GM19238 (cell line): ENCODE measurements around the gene BICC1.

Experiments used
- DNase-seq: peaks from one replicate; pipeline ENCODE4 v3.0.0; 2011; ENCODE audit warnings: low spot score; ENCODE audit not compliant: insufficient read length

The BICC1 gene

DNA sequence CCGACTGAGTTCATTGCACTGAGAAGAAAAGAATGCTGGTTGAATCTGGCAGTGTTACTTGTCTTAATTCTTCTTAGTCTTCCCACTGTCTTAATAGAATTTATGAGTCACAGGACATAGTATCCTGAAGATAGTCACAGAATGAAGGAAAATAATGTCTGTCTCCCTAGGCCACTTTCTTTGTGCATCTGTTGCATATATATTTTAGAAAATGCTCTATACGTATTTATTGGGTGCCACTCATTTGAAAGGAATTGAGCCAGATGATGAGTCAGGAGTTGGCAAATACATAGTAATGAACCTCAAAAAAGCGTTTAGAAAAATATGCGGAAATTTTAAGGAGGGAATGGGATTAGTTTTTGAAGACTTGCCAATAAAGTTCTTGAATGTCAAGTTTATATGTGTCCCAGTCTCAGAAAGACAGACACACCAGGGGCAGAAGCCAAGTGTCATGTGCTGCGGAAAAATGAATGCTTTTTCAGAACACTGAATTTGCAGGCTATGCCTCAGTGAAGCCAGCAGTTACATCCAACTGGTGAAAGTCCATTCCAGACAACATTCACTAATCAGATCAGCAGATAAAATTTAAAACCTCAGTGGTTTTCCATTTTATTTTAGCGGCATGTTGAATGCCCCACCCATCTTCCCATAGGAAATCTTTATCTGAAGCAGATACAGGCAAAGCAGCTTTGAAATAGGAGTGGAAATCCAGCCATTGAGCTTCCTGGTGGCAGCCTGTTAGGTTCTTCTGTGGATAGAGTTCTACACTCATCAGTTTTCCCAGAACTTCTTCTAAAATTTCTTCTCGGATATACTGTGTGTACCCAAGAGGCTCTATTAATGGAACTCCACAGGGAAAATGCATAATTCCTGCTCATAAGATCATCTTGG lies 308.4 kb downstream of the BICC1 start:
- DNase-seq: no peak

DNA sequence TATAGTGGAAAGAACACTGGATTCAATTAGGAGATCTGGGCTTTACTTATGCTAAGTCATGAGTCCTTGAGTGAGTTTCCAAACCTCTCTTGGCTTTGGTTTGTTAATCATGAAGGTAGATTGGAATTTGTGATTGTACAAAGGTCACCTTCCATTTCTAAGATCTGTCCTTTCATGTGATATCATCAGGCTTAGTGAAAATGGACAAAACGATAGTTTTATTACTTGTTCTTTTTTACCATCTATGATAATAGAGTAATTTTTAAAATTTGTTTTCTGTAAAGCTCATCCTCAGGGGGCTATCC lies 309.0 kb downstream of the BICC1 start:
- no peak for DNase-seq

DNA sequence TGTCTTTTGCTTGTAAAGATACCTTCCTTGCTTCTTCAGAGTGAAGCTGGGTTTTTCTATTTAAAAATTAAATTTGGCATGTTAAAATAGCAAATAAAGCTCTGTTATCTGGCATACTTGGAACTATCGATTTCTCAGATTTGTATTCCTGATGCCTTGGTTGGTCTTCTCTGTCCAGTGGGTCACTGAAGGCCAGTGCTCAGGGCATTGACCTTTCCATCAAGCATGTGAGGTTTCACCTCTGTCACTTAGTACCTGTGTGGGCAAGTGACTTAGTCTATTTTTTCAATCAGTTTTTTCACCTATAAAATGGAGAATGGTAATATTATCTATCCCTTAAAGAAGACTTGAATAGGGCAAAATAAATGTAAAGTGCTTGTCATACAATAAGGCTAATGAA lies 311.3 kb downstream of the BICC1 start:
- no peak for DNase-seq

DNA sequence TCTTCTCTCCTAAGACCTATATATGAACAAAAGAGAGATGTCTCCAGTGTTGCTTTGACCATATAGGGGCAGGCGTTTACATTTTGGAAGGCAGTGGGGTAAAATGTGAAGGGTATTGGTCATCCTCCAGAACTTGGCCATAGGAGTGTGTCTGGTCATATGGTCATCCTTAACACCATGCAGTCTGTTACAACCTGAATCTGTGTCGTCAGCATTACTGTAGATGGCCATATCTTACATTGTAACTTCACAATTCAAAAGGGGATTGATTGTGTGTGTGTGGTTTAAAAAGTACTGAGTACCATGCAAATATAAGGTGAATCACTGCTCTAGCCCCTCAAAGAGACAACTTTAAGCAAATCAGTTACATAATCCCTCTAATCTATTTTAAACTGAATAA lies 311.7 kb downstream of the BICC1 start:
- no peak for DNase-seq

DNA sequence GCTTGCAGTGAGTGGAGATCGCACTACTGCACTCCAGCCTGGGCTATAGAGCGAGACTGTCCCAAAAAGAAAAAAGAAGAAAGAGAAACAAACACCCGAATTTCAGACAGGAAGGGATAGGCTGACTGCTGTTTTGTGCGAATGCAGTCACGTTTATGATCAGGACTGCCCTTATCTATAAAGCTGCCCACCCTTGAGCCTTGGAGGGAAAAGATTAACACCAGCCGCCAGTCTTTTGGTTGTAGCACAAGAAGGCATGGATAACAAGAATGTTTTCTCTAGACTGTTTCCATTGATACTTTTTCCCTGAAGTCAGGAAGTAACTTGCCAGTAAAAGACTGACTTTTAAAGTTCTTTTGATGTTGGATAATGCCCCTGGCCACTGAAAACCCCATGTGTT lies 314.0 kb downstream of the BICC1 start:
- DNase-seq: no peak

DNA sequence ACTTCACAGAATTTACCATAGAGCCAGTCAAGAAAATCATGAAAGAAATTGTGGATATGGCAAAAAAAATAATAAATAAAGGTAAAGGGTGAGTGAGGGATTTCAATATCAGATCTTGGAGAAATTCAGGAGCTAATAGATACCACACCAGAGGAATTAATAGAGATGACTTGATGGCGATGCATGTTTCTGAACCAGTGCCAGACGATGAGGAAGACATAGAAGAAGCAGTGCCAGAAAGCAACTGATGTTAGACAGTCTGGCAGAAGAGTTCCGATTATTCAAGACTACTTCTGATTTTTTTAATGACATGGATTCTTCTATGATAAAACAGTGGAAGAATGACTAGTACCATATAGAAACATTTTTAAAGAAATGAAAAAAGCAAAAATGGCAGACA lies 314.7 kb downstream of the BICC1 start:
- DNase-seq: no peak

DNA sequence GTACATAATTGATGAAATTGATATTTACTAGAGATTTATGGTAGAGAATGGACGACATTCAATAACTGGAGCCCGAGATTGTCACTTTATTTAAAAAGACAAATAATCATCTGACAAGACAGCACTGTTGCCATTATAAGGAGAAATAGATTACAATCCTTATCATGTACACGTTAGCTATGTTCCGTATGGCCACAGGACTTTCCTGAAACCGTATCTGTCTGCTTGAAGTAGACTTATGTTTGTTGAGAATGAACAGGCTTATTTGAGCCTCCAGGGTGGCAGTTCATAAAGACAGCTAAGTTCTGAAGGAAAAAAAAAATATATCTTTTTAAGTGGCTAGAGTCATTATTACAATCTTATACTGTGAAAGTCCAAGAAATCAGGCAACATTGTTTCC lies 317.2 kb downstream of the BICC1 start:
- no peak for DNase-seq

DNA sequence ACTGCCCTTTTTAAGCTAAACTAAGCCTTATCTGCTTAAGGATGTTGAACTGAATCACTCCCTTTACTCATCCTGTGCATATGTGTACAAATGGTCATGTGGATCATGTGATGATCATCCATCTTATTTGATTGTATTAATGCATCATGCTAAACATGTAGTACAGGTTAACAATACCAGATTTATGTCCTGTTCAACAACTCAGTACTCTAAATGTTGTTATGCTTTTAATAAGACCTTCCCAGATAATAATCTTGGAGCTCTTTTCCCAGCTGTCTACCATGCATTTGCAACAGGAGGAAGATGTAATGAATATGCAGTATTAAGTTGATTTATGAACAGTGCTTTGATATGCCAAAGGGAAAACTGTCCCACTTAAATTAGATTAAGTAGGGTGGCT lies 318.0 kb downstream of the BICC1 start:
- no peak for DNase-seq

DNA sequence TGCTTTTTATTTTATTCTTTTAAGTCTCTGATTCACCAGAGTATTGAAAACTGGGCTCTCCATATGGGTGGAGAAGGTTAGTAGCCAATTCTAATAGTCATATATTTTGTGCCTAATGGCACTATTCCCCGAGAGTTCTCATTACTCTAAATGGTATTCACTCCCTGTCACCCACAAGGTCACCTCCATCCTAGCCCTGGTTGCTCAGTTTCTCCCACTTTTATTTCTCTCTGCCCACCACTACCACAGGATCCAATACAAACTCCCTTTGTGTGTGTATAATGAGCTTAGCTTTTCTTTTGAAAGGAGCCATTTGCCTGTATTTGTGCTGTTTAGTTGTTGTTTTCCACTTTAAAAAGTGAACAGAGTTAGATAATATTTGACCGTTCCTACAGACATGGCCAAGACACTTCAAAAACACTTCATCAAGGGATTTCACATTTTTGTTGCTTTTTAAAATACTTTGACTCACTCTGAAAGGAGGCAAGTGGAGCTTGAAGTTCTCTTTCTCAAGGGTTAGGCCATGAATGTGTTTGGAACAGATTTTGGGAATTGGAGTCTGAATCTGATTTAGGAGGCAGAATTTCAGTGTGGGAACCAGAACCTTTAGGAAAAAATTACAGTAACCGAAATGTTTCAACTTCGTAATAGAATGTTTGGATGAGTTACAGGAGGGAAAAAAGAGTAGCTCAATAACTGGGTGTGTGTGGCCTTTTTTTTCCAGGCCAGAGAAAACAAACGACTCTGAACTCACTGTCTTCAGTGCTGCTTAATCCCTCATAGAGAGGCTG lies 321.3 kb downstream of the BICC1 start:
- DNase-seq: no peak

DNA sequence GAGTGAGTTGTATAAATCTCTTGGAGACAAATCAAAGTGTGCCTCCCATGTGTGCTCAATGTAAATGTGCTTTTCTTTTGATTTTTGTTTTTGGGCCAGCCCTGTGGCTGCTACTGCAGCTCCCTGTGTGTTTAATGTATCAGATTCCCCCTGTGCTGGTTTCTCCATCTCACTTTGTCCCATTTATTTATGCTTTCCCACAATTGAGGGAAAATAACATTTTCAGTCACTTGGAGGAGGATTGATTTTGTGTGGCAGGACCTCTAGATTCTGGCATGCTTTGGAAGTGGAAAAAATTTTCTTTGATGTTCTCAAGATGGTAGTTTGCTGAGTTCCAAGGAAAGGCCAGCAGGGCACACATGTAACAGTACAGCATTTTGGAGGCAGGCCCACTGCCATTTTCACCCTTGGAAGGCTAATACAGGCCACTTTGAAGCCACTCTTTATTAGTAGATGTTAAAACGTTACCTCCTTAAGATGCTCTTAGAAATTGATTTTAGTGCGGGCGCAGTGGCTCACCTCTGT lies 323.6 kb downstream of the BICC1 start:
- DNase-seq: no peak

DNA sequence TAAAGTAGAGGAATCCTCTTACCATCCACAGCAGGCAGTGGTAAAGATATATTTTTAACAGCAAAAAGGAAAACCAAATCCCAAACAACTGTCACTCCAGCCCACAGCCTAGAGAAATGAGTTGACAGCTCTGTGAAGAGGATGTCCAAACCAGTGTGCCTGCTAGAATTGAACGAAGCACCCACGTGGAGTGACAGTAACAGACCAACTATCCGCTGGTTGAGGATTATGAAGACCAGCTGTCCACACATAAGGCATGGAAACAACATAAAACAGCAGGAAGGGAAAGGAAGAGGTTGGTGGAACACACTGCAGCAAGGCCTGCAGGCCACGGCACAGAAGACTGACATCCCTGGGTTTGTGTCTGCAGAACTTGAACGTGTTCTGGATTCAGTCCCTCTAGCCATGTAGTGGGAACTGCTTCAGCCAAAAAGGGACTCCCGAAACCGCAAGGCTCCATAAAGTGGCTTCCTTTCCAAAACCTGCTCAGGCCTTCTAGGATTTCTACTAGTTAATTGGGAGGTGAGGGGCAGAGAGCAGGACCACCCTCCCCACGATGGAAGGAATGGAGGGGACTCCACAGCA lies 324.4 kb downstream of the BICC1 start:
- no peak for DNase-seq

DNA sequence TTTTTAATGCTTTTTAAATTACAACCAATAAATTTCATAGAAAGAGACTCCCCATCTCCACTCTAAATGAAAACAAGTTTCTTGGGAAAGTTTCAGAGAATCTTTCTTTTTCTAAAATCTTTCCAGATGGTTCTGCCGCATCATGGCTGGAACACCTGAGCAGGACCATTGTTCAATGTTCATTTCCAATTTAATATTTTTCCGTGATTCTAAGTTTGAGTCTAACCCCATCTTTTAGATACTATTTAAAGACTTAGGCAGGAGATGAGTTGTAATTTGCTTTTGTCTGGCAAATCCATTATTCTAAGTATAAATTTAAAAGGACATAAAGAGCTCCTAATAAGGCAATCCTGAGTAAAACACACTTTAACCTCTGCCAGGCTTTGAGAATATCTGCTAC lies 325.2 kb downstream of the BICC1 start:
- DNase-seq: no peak

DNA sequence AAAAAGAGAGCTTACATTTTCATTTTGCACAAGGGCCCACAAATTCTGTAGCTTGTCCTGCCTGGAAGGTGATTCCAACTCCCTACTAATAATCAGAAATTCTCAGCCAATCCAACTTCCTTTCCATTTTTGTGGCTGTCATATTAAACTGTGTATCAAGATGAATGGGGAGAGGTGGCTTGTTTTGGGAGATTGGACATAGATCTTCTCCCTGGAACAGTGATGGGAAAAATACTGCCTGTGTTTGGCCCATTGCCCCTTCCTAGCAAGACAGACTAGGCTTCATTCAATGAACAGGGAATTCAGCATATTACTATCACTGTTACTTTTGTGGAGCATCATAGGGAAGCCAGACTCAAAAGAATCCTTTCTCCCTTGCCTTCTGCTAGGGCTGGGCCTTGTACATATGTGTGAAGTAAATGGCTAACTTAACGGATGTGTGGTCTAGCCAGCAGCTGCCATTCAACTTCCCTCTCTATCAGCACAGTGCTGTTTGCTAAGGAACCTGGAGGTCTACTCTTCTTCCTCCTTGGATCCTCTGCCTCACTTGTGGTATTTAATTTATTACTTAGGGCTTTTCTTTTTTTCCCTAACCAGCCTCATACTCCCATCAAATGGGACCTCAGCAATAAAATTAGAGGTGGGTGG lies 326.0 kb downstream of the BICC1 start:
- DNase-seq: no peak

DNA sequence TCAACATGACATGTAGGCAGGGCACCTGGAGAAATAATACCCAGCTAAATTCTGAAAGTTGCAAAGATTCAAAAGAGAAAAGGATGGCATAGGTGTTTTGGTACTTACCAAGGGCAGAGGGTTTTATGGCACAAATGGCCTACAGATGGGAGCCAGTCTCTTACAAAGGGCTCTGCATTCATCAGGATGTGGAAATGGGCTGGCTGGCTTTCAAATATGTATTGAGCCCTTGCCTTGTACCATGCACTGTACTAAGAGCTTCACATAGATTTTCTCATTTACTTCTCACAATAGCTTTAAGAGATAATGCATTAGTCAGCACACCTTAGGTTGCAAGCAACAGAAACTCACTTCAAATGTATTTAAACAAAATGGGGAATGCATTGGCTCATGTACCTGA lies 327.1 kb downstream of the BICC1 start:
- no peak for DNase-seq

DNA sequence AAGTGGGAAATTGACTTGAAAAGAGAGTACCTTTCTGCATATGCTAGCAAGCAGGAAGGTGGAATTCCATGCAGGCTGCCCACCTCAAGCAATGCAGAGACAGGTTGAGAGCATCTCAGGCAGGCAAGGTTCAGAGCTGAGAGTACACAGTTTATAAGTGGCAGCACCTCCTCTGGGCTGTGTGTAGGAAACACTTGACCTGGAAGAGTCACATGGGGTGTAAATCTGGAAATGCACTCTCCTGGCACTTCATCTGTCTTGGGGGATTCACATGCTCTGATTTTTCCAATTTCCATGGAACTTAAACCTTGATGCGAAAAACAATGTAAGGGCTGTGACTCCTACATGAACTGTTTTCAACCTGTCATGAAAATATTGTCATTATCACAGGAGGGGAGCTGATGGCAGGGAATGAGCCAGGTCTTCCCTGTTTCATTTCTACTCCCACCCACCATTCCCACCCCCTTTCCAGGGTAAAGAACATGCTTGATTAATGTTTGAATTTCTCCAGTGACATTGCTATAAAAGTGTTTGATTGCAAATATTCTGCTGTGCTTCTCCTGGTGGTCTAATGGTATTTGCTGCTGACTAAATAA lies 328.3 kb downstream of the BICC1 start:
- DNase-seq: no peak

DNA sequence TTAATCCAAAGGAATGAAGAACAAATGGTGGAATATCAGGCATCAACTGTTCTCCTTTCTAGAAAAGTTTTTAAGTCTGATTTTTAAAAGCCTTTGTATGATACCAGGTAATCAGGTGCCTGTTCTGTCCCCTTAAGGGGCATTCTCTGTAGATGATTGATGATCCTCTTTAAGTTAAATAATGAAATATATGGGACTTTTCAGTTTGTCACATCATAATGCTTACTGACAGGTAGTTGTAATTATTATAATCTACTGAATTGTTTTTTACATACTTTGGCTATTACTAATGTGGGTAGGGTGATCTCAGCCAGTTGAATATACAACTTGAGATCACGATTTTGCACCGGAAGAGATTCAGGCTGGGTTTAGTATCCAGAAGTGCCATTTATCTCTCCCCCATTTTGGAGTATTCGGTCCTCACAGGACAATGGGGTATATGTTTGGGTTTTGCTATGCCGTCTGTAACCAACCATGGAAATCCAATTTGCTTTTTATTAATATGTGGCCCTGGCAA lies 330.2 kb downstream of the BICC1 start:
- DNase-seq: no peak

DNA sequence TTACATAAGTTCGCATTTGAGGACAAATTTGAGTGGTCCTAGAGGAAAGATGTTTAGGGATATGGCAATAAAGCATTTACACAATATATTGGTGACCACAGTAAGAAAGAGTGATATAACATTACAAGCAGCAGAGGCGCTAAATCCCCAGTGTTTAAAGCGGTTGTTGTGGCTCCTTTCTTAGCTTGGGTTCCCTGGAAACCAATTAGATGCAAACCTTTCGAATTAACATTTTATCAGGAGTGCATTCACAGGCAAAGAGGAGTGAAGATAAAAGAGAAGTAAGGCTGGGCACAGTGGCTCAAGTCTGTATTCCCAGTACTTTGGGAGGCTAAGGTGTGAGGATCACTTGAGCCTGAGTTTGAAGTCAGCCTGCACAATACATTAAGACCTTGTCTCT lies 331.1 kb downstream of the BICC1 start:
- DNase-seq: no peak

DNA sequence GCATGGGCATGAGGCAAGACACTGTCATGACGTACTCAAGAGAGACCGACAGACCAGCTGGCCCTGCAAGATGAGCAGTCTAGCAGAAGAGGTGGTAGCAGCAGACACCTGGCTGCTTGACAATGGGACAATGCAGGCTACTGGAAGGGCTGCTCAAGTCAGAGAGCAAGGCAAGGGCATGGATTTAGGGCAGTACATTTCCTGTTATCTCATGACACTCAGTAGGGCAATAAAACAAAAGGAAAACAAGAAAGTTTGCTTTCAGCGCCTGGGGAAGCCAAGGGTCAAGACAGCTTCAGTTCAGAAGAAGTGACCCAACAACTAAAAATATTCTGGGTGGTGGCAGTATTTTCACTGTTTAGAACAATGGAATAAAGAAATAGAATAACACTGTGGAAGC lies 332.0 kb downstream of the BICC1 start:
- no peak for DNase-seq

DNA sequence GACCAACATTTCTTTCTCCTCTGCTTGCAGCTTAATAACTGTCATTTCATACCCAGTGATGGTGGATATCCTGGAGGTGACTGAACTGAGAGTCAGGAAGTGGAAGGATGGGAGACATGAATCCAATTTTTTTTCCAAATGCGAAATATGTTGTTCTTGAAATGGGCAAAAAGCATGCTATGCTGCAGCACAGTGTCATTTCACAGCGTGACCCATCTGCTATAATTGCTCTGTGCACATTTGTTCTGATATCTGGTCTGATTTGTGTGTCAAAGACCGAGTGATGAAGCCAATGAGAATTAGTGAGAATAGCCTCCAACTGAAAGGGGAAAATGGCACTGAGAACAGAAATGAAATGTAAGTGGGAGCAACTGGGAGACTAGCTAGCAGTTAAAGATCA lies 334.2 kb downstream of the BICC1 start:
- no peak for DNase-seq

DNA sequence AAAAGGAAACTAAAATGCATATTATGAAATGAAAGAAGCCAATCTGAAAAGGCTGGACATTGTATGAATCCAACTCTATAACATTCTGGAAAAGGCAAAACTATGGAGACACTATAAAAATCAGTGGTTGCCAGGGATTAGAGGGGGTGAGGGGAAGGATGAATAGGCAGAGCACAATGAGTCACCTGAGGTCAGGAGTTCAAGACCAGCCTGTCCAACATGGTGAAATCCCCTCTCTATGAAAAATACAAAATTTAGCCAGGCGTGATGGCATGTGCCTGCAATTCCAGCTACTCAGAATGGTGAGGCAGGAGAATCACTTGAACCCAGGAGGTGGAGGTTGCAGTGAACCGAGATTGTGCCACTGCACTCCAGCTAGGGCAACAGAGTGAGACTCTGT lies 338.9 kb downstream of the BICC1 start:
- no peak for DNase-seq

DNA sequence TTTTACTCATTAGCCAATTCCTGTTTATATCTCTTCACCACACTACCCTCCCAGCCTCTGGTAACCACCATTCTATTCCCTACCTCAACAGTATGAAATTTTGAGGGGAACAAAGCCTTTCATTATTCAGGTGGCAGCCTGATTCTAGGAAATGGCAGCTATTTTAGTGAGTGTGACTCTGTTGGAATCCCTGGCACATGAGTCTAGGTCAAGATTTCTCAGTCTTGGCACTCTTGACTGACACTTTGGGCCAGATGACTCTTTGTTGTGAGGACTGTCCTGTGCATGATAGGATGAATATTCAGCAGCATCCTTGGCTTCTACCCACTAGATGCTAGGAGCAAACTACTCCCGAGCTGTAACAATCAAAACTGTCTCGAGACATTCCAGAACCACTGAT lies 341.0 kb downstream of the BICC1 start:
- DNase-seq: no peak
